ENCODE data around the gene MPRIP.

The MPRIP gene

GRCh38 chr17:17231621-17232302 lies 189.5 kb downstream of the MPRIP start:
- TF ChIP-seq CTCF (IDR thresholded peaks at IDR 0.05; ENCODE audit: low read depth, low read length, missing control alignments) = no peak
- DNase-seq (ENCODE audit: extremely low read depth, low read depth) = no peak
- no peak overlapping the region for H3K4me3 ChIP-seq (replicated peaks; ENCODE audit: low read depth, low read length)

GRCh38 chr17:17232303-17232621 lies 190.0 kb downstream of the MPRIP start:
- no peak overlapping the region for H3K4me3 ChIP-seq (replicated peaks; ENCODE audit: low read depth, low read length)
- no peak for TF ChIP-seq CTCF (IDR thresholded peaks at IDR 0.05; ENCODE audit: low read depth, low read length, missing control alignments)
- DNase-seq (ENCODE audit: extremely low read depth, low read depth) = no peak

DNA sequence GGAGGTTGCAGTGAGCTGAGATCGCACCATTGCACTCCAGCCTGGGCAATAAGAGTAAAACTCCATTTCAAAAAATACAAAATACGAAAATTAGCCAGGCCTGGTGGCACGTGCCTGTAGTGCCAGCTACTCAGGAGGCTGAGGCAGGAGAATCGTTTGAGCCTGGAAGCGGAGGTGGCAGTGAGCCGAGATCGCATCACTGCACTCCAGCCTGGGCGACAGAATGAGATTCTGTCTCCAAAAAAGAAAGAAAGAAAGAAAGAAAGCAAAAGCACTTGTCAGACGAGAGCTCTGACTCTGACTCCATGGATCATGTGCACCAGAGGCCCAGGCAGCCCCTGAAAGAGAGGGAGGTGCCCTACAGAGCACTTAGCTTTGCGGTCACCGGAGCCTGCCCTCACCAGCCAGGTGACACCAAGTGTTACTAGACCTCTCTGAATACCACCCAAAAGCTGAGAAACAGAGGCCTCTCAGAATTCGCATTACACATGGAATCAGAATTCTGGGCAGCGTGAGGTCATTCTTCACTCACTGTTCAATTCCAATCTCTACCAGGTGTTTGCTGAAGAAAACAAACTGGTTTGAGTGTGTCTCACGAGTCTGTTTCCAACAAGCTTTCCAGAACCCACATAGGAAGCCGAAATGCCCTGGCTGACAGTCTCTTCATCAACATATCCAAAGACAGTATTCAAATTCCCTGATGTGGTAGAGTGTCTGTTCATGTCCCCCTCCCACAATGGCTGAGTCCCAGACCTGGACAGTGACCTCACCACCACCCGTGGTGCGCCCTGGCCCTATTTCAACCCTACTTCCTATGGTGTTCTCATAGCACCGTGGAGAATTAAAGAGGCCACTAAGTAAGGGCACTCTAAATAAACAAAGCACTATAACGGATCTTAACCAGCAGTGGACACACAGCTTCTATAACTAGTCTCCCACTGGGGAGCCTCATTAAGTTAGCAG lies 193.2 kb downstream of the MPRIP start:
- TF ChIP-seq CTCF (IDR thresholded peaks at IDR 0.05; ENCODE audit: low read depth, low read length, missing control alignments) = no peak
- no peak for DNase-seq (ENCODE audit: extremely low read depth, low read depth)
- peak overlapping the region; percentile 98 for H3K4me3 ChIP-seq (replicated peaks; ENCODE audit: low read depth, low read length)

GRCh38 chr17:17236295-17237025 lies 194.2 kb downstream of the MPRIP start:
- no peak for TF ChIP-seq CTCF (IDR thresholded peaks at IDR 0.05; ENCODE audit: low read depth, low read length, missing control alignments)
- no peak for DNase-seq (ENCODE audit: extremely low read depth, low read depth)
- H3K4me3 ChIP-seq (replicated peaks; ENCODE audit: low read depth, low read length) = peak overlapping the region; percentile 98

GRCh38 chr17:17237026-17237799 lies 195.0 kb downstream of the MPRIP start, which contains the start of gene FLCN:
Gene FLCN, minus strand, starts transcription at chr17:17237168. Its CDS starts 9,031 bp downstream, at chr17:17228137.
- H3K4me3 ChIP-seq (replicated peaks; ENCODE audit: low read depth, low read length) = peak within 1 kb of the TSS; percentile 98
- DNase-seq (ENCODE audit: extremely low read depth, low read depth) = peak; percentile 45
- TF ChIP-seq CTCF (IDR thresholded peaks at IDR 0.05; ENCODE audit: low read depth, low read length, missing control alignments) = no peak

GRCh38 chr17:17239832-17240231 lies 197.6 kb downstream of the MPRIP start:
- H3K4me3 ChIP-seq (replicated peaks; ENCODE audit: low read depth, low read length) = no peak overlapping the region
- no peak for DNase-seq (ENCODE audit: extremely low read depth, low read depth)
- TF ChIP-seq CTCF (IDR thresholded peaks at IDR 0.05; ENCODE audit: low read depth, low read length, missing control alignments) = no peak

Measured in HFF-Myc (cell line).